Endothelial cell of umbilical vein (primary cell): ENCODE data around the gene SCYGR1. TPM values are rescaled to one million over a fixed set of nuclear protein-coding genes. Genes with fewer than 3 reads are reported as not detected.

Source experiments
- BruUV-seq: library from RNA; stranded (reverse); fragments of 400-500 nt; replicated peaks from 2 replicates; lab custom pipeline; 2021; lab: Mats Ljungman, UMichigan
- CTCF ChIA-PET: fragments of 300-600, 350-600 bp; sonication (Branson Sonifier 250); formaldehyde crosslinking; loops from one replicate; lab custom pipeline; 2021; ENCODE audit warnings: antibody characterized with exemption, inconsistent platforms; lab: Charles Lee
- POLR2A ChIA-PET: fragments of 300-600, 350-600 bp; sonication (Branson Sonifier 250); formaldehyde crosslinking; loops from one replicate; lab custom pipeline; 2021; ENCODE audit warnings: antibody characterized with exemption, inconsistent platforms; lab: Charles Lee
- DNase-seq: peaks from one replicate; pipeline ENCODE4 v3.0.0-alpha.2; 2011; ENCODE audit warnings: low read depth, low spot score
- FAIRE-seq: peaks from 2 replicates; lab custom pipeline; 2011; peaks lifted over from hg19 to GRCh38; lab: Jason Lieb, UNC
- H2AFZ ChIP-seq: 2 replicates; pipeline ENCODE4 v1.6.0; 2012; ENCODE audit warnings: low read depth, low read length, control low read depth, inconsistent platforms
- H3K27ac ChIP-seq: 2 replicates; pipeline ENCODE4 v1.5.1; 2011; ENCODE audit warnings: low read depth, mild to moderate bottlenecking, control low read depth, low read length, moderate library complexity; ENCODE audit not compliant: insufficient read depth
- H3K27me3 ChIP-seq, 2 experiments: 2 replicates each; pipeline versions ENCODE4 v1.6.0 to v1.6.1; 2011; ENCODE audit warnings: low read length in 2 of 2, mixed read lengths in 1 of 2; ENCODE audit not compliant: control insufficient read depth in 2 of 2, insufficient read depth in 2 of 2
- H3K36me3 ChIP-seq, 2 experiments: 2 replicates in 1 of 2; 3 replicates in 1 of 2; pipeline ENCODE4 v1.5.1; 2011; ENCODE audit warnings: low read length in 2 of 2, mild to moderate bottlenecking in 1 of 2, moderate library complexity in 1 of 2; ENCODE audit not compliant: control insufficient read depth in 2 of 2, insufficient read depth in 2 of 2; ENCODE audit errors: extremely low read depth in 1 of 2
- H3K4me1 ChIP-seq: 3 replicates; pipeline ENCODE4 v1.5.1; 2011; ENCODE audit warnings: mild to moderate bottlenecking, low read length; ENCODE audit not compliant: control insufficient read depth, insufficient read depth; ENCODE audit errors: extremely low read depth
- H3K4me2 ChIP-seq: 2 replicates; pipeline ENCODE4 v1.6.1; 2011; ENCODE audit warnings: low read length, control low read depth, mixed read lengths; ENCODE audit not compliant: insufficient read depth
- H3K4me3 ChIP-seq, 3 experiments: fragments of 200-600 bp in 1 of 3; sonication (generic), shearing (Covaris generic) in 1 of 3; replicated peaks in 1 of 3; 2 replicates each; pipeline ENCODE4 v1.5.1; 2011 to 2016; ENCODE audit warnings: control low read depth in 3 of 3, low read length in 3 of 3, mild to moderate bottlenecking in 2 of 3, inconsistent platforms in 1 of 3, low read depth in 1 of 3, moderate library complexity in 1 of 3; ENCODE audit not compliant: insufficient read depth in 1 of 3
- H3K79me2 ChIP-seq: 2 replicates; pipeline ENCODE4 v1.6.0; 2012; ENCODE audit warnings: low read length, inconsistent platforms; ENCODE audit not compliant: control insufficient read depth, insufficient read depth
- H3K9ac ChIP-seq: replicated peaks from 2 replicates; pipeline ENCODE3; 2011; ENCODE audit warnings: low read length, control low read depth; ENCODE audit not compliant: insufficient read depth; ENCODE audit errors: extremely low read depth
- H3K9me1 ChIP-seq: replicated peaks from 3 replicates; pipeline ENCODE4 v1.6.0; 2011; ENCODE audit warnings: mild to moderate bottlenecking, low read length; ENCODE audit not compliant: control insufficient read depth, insufficient read depth; ENCODE audit errors: extremely low read depth
- H3K9me3 ChIP-seq: replicated peaks from 2 replicates; pipeline ENCODE4 v1.5.1; 2012; ENCODE audit warnings: low read length, inconsistent platforms; ENCODE audit not compliant: control insufficient read depth, insufficient read depth
- H4K20me1 ChIP-seq: replicated peaks from 2 replicates; pipeline ENCODE3; 2011; ENCODE audit warnings: mild to moderate bottlenecking, low read length; ENCODE audit not compliant: control insufficient read depth, insufficient read depth; ENCODE audit errors: extremely low read depth
- EZH2 ChIP-seq: IDR thresholded peaks from 2 replicates; pipeline ENCODE4 v1.6.1; 2012; ENCODE audit warnings: borderline replicate concordance, low read depth, mild to moderate bottlenecking, moderate library complexity, low read length, inconsistent platforms; ENCODE audit not compliant: severe bottlenecking
- FOS ChIP-seq: IDR thresholded peaks from 2 replicates; pipeline ENCODE4 v1.6.1; 2011; ENCODE audit warnings: mild to moderate bottlenecking, low read length, moderate library complexity, borderline replicate concordance; ENCODE audit not compliant: insufficient read depth
- GATA2 ChIP-seq: IDR thresholded peaks from 2 replicates; pipeline ENCODE4 v1.7.0; 2011; ENCODE audit warnings: low read depth, mild to moderate bottlenecking, moderate library complexity, mixed read lengths, low read length; ENCODE audit not compliant: insufficient read length, insufficient read depth
- JUN ChIP-seq: IDR thresholded peaks from 2 replicates; pipeline ENCODE4 v1.6.1; 2011; ENCODE audit warnings: borderline replicate concordance, low read depth; ENCODE audit not compliant: insufficient read length, insufficient read depth
- MYC ChIP-seq: IDR thresholded peaks from one replicate; pipeline ENCODE4 v1.6.1; 2011; ENCODE audit warnings: mild to moderate bottlenecking, low read depth, low read length
- POLR2A ChIP-seq: IDR thresholded peaks from 2 replicates; pipeline ENCODE4 v1.6.1; 2012; ENCODE audit warnings: low read depth, mild to moderate bottlenecking, control low read depth, low read length
- POLR2AphosphoS5 ChIP-seq: IDR thresholded peaks from 2 replicates; pipeline ENCODE4 v1.6.1; 2012; ENCODE audit warnings: low read depth, mild to moderate bottlenecking, control low read depth, low read length, moderate library complexity; ENCODE audit not compliant: insufficient read depth
- dilution Hi-C: fragments of 300-500 bp; cut with MboI; formaldehyde crosslinking; loops from one replicate; pipeline ENCODE4 v1.15.0; 2019; ENCODE audit warnings: low sequenced_read_pairs; ENCODE audit not compliant: extremely low pct_ligation_motif_present
- intact Hi-C: fragments of 100-400 bp; cut with micrococcal nuclease; formaldehyde crosslinking; loops from one replicate; pipeline ENCODE4 v1.10.0; 2022
- polyA plus RNA-seq, 4 experiments: library from polyadenylated mRNA; depleted of rRNA in 3 of 4; stranded (reverse) in 3 of 4; unstranded in 1 of 4; fragments of >200 nt; gene quantifications; 2 replicates each; pipeline versions ENCODE4 v1.2.1 to v1.2.3, GENCODE V29; 2011 to 2012; ENCODE audit warnings: missing spikeins in 1 of 4
- total RNA-seq: library from RNA; stranded (reverse); gene quantifications from 2 replicates; pipeline ENCODE4 v1.2.3, GENCODE V29; 2021
- TF ChIP-seq, protein P1 (sequence below): IDR thresholded peaks from 2 replicates; pipeline ENCODE4 v1.6.1; 2011; ENCODE audit not compliant: insufficient read depth, insufficient read length
- TF ChIP-seq, protein P2 (sequence below), 2 donors: IDR thresholded peaks; 1 replicate in 1 of 2; 2 replicates in 1 of 2; pipeline ENCODE4 v1.5.1; 2011; ENCODE audit warnings: low read length in 2 of 2, mild to moderate bottlenecking in 2 of 2, moderate library complexity in 2 of 2, control low read depth in 1 of 2, inconsistent platforms in 1 of 2, low read depth in 1 of 2; ENCODE audit not compliant: insufficient read depth in 1 of 2; ENCODE audit errors: extremely low read depth in 1 of 2

Gene SCYGR1
- total and polyA plus RNA-seq, 2 donors (not counting 3 experiments of a cell fraction or from before 2014, with no cell fraction given) = not detected

GRCh38 chr2:227406177-227407031 lies 18.7 kb upstream of the SCYGR1 start:
- Histone ChIP-seq H3K27ac (peak overlapping the region; percentile 85), H3K4me2 (peak overlapping the region; percentile 25), H3K27me3 (no peaks in the 10 kb centered on the region), H3K79me2 (no peaks in the 10 kb centered on the region), H2AFZ (peak overlapping the region; percentile 70), H3K9me1 (no peaks in the 10 kb centered on the region), H3K9ac (peak overlapping the region; percentile 57), H3K9me3 (no peaks in the 10 kb centered on the region), H3K4me3 (no peak overlapping the region), H3K36me3 (no peaks in the 10 kb centered on the region), H4K20me1 (no peaks in the 10 kb centered on the region), H3K4me1 (peaks cover 8% of the 10 kb centered on the region)
- ChIA-PET POLR2A (interaction anchor here (0.5 to 1.4 kb wide), 3 partner anchors 9 to 360 kb away, joined by 3 to 5 read pairs (median 3); no protein-coding TSS in a partner anchor), CTCF (interaction anchor here (0.6 to 3.8 kb wide), 35 partner anchors 10 to 1741 kb away, joined by 3 to 139 read pairs (median 4); no protein-coding TSS in a partner anchor)
- intact Hi-C loops = loop anchor here (1.0 to 5.0 kb wide), 10 partner anchors 9 to 478 kb away; partner anchors contain the start of gene AGFG1
- dilution Hi-C loops = no loop called here
- DNase-seq = peak; percentile 96
- peak; percentile 99 for FAIRE-seq
- TF ChIP-seq, protein P1, sequence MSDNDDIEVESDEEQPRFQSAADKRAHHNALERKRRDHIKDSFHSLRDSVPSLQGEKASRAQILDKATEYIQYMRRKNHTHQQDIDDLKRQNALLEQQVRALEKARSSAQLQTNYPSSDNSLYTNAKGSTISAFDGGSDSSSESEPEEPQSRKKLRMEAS = no peak
- TF ChIP-seq JUN (peak; percentile 72), POLR2A (peak; percentile 50), EZH2 (no peak), GATA2 (peak; percentile 59), MYC (no peak), POLR2AphosphoS5 (peak; percentile 66), FOS (peak; percentile 57)
- TF ChIP-seq, protein P2, sequence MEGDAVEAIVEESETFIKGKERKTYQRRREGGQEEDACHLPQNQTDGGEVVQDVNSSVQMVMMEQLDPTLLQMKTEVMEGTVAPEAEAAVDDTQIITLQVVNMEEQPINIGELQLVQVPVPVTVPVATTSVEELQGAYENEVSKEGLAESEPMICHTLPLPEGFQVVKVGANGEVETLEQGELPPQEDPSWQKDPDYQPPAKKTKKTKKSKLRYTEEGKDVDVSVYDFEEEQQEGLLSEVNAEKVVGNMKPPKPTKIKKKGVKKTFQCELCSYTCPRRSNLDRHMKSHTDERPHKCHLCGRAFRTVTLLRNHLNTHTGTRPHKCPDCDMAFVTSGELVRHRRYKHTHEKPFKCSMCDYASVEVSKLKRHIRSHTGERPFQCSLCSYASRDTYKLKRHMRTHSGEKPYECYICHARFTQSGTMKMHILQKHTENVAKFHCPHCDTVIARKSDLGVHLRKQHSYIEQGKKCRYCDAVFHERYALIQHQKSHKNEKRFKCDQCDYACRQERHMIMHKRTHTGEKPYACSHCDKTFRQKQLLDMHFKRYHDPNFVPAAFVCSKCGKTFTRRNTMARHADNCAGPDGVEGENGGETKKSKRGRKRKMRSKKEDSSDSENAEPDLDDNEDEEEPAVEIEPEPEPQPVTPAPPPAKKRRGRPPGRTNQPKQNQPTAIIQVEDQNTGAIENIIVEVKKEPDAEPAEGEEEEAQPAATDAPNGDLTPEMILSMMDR (IDR thresholded peaks at IDR 0.05; ENCODE audit: extremely low read depth in 1 of 2, insufficient read depth in 1 of 2, low read depth in 1 of 2, low read length in 2 of 2) = peak; percentile 57 to 81
- TSS peak; percentile 93 for BruUV-seq
